GM19043 (cell line): ENCODE measurements around the gene RTKN2.
"Not testable (repeated sequence)": the region's sequence is repeated elsewhere in the genome, so short reads cannot be mapped to it uniquely, and the experiment has no call there.

ENCODE experiments used
- ATAC-seq: cut with Tn5 transposase; IDR thresholded peaks from one replicate; pipeline ENCODE4 v1.9.1; 2021; ENCODE audit warnings: low read depth; ENCODE audit not compliant: unreplicated experiment

The RTKN2 gene

GRCh38 chr10:62261666-62262065 lies 7.0 kb downstream of the RTKN2 start:
- no peak for ATAC-seq

GRCh38 chr10:62259998-62260397 lies 8.6 kb downstream of the RTKN2 start:
- ATAC-seq, result no peak

GRCh38 chr10:62259456-62259855 lies 9.2 kb downstream of the RTKN2 start:
- ATAC-seq, result no peak

- no peak for ATAC-seq
Measured at GRCh38 chr10:62258926-62259325, 9.7 kb downstream of the RTKN2 start.

- ATAC-seq, result no peak
Measured at GRCh38 chr10:62253704-62254103, 14.9 kb downstream of the RTKN2 start.

- ATAC-seq, result no peak
Measured at GRCh38 chr10:62252051-62252450, 16.6 kb downstream of the RTKN2 start.

- no peak for ATAC-seq
Measured at GRCh38 chr10:62250594-62251198, 17.9 kb downstream of the RTKN2 start.

- no peak for ATAC-seq
Measured at GRCh38 chr10:62249957-62250356, 18.7 kb downstream of the RTKN2 start.

- ATAC-seq, result no peak
Measured at GRCh38 chr10:62248465-62248864, 20.2 kb downstream of the RTKN2 start.

- ATAC-seq, result peak; percentile 36
Measured at GRCh38 chr10:62244785-62245467, 23.7 kb downstream of the RTKN2 start.

- no peak for ATAC-seq
Measured at GRCh38 chr10:62244088-62244487, 24.6 kb downstream of the RTKN2 start.

- ATAC-seq, result peak; percentile 25
Measured at GRCh38 chr10:62243647-62243997, 25.0 kb downstream of the RTKN2 start.

GRCh38 chr10:62242965-62243646 lies 25.5 kb downstream of the RTKN2 start:
- peak; percentile 91 for ATAC-seq

GRCh38 chr10:62241521-62241920 lies 27.1 kb downstream of the RTKN2 start:
- ATAC-seq, result not testable (repeated sequence)

- no peak for ATAC-seq
Measured at GRCh38 chr10:62239994-62240393, 28.6 kb downstream of the RTKN2 start.

- no peak for ATAC-seq
Measured at GRCh38 chr10:62238880-62239279, 29.8 kb downstream of the RTKN2 start.

- no peak for ATAC-seq
Measured at GRCh38 chr10:62237966-62238365, 30.7 kb downstream of the RTKN2 start.

GRCh38 chr10:62237506-62237905 lies 31.1 kb downstream of the RTKN2 start:
- no peak for ATAC-seq

- ATAC-seq, result no peak
Measured at GRCh38 chr10:62234077-62234605, 34.5 kb downstream of the RTKN2 start.

- ATAC-seq, result no peak
Measured at GRCh38 chr10:62233356-62234076, 35.1 kb downstream of the RTKN2 start.

GRCh38 chr10:62231805-62232204 lies 36.8 kb downstream of the RTKN2 start:
- no peak for ATAC-seq
